ENCODE measurements around the gene ALK. TPM values are rescaled to one million over a fixed set of nuclear protein-coding genes. Genes with fewer than 3 reads are reported as not detected.

ALK gene
- total RNA-seq, 1 experiment from 2014 or later, result 0.07 TPM

GRCh38 chr2:29839306-29839705 lies 82.1 kb downstream of the ALK start:
- Mint-ChIP-seq H3K27me3 (ENCODE audit: insufficient read depth, unreplicated experiment) (peaks cover 50% of the 10 kb centered on the region), H3K4me1 (ENCODE audit: insufficient read depth, unreplicated experiment) (no peaks in the 10 kb centered on the region), H3K27ac (ENCODE audit: low read depth, unreplicated experiment) (no peak overlapping the region), H3K9me3 (ENCODE audit: unreplicated experiment) (peaks cover 7% of the 10 kb centered on the region), H3K4me3 (ENCODE audit: unreplicated experiment) (no peak overlapping the region), H3K36me3 (ENCODE audit: insufficient read depth, unreplicated experiment) (no peaks in the 10 kb centered on the region)
- CTCF ChIA-PET, result interaction anchor here (0.7 to 1.4 kb wide), 5 partner anchors 9 to 604 kb away, joined by 3 to 5 read pairs (median 4); no protein-coding TSS in a partner anchor
- POLR2A ChIA-PET, result interaction anchor here (0.6 kb wide), 1 partner anchor 307 kb away, joined by 3 read pairs; no protein-coding TSS in a partner anchor
- BruUV-seq (replicated peaks), result no TSS peak
- intact Hi-C loops (cut with micrococcal nuclease), result no loop called here
- TF ChIP-seq CTCF (IDR thresholded peaks at IDR 0.05; ENCODE audit: unreplicated experiment), result no peak
- no peak for DNase-seq (ENCODE audit: unreplicated experiment)

- H3K4me1 Mint-ChIP-seq (ENCODE audit: insufficient read depth, unreplicated experiment), result no peaks in the 10 kb centered on the region
- CTCF ChIA-PET, result no interaction called here
Observed at GRCh38 chr2:29837925-29838324, 83.5 kb downstream of the ALK start.

GRCh38 chr2:29834624-29835023 lies 86.8 kb downstream of the ALK start:
- intact Hi-C loops (cut with micrococcal nuclease), result no loop called here

More at GRCh38 chr2:29837925-29838324, 83.5 kb downstream of the ALK start:
- no peak overlapping the region for H3K27ac Mint-ChIP-seq (ENCODE audit: low read depth, unreplicated experiment)
- DNase-seq (ENCODE audit: unreplicated experiment), result no peak
- no peak overlapping the region for H3K4me3 Mint-ChIP-seq (ENCODE audit: unreplicated experiment)
- POLR2A ChIA-PET, result no interaction called here
- intact Hi-C loops (cut with micrococcal nuclease), result no loop called here
- peaks cover 7% of the 10 kb centered on the region for H3K9me3 Mint-ChIP-seq (ENCODE audit: unreplicated experiment)
- peaks cover 42% of the 10 kb centered on the region for H3K27me3 Mint-ChIP-seq (ENCODE audit: insufficient read depth, unreplicated experiment)
- no TSS peak for BruUV-seq (replicated peaks)
- H3K36me3 Mint-ChIP-seq (ENCODE audit: insufficient read depth, unreplicated experiment), result no peaks in the 10 kb centered on the region
- TF ChIP-seq CTCF (IDR thresholded peaks at IDR 0.05; ENCODE audit: unreplicated experiment), result no peak

GRCh38 chr2:29834036-29834540 lies 87.3 kb downstream of the ALK start:
- Mint-ChIP-seq H3K4me3 (ENCODE audit: unreplicated experiment) (no peak overlapping the region), H3K9me3 (ENCODE audit: unreplicated experiment) (peaks cover 7% of the 10 kb centered on the region), H3K27me3 (ENCODE audit: insufficient read depth, unreplicated experiment) (peaks cover 51% of the 10 kb centered on the region), H3K27ac (ENCODE audit: low read depth, unreplicated experiment) (no peak overlapping the region), H3K4me1 (ENCODE audit: insufficient read depth, unreplicated experiment) (no peaks in the 10 kb centered on the region), H3K36me3 (ENCODE audit: insufficient read depth, unreplicated experiment) (no peaks in the 10 kb centered on the region)
- ChIA-PET CTCF (interaction anchor here (1.2 kb wide), 1 partner anchor 17 kb away, joined by 3 read pairs; no protein-coding TSS in a partner anchor), POLR2A (interaction anchor here (0.9 kb wide), 1 partner anchor 583 kb away, joined by 3 read pairs; no protein-coding TSS in a partner anchor)
- intact Hi-C loops (cut with micrococcal nuclease), result no loop called here
- DNase-seq (ENCODE audit: unreplicated experiment), result no peak
- BruUV-seq (replicated peaks), result no TSS peak
- TF ChIP-seq CTCF (IDR thresholded peaks at IDR 0.05; ENCODE audit: unreplicated experiment), result no peak

More at GRCh38 chr2:29834624-29835023, 86.8 kb downstream of the ALK start:
- no peaks in the 10 kb centered on the region for H3K4me1 Mint-ChIP-seq (ENCODE audit: insufficient read depth, unreplicated experiment)
- no peak overlapping the region for H3K27ac Mint-ChIP-seq (ENCODE audit: low read depth, unreplicated experiment)
- ChIA-PET CTCF (interaction anchor here (1.2 kb wide), 1 partner anchor 18 kb away, joined by 3 read pairs; no protein-coding TSS in a partner anchor), POLR2A (interaction anchor here (0.9 kb wide), 1 partner anchor 583 kb away, joined by 3 read pairs; no protein-coding TSS in a partner anchor)
- no peak for TF ChIP-seq CTCF (IDR thresholded peaks at IDR 0.05; ENCODE audit: unreplicated experiment)
- no peaks in the 10 kb centered on the region for H3K36me3 Mint-ChIP-seq (ENCODE audit: insufficient read depth, unreplicated experiment)
- H3K4me3 Mint-ChIP-seq (ENCODE audit: unreplicated experiment), result no peak overlapping the region
- no peak for DNase-seq (ENCODE audit: unreplicated experiment)
- BruUV-seq (replicated peaks), result no TSS peak
- H3K9me3 Mint-ChIP-seq (ENCODE audit: unreplicated experiment), result peaks cover 7% of the 10 kb centered on the region
- peaks cover 53% of the 10 kb centered on the region for H3K27me3 Mint-ChIP-seq (ENCODE audit: insufficient read depth, unreplicated experiment)

Measured in MCF 10A (cell line).